ENCODE data around the gene CEP350. TPM values are rescaled to one million over a fixed set of nuclear protein-coding genes. Genes with fewer than 3 reads are reported as not detected.

CEP350 gene
- polyA plus RNA-seq, 3 donors, result 6.7 to 19.8 (median 9.0) TPM

DNA sequence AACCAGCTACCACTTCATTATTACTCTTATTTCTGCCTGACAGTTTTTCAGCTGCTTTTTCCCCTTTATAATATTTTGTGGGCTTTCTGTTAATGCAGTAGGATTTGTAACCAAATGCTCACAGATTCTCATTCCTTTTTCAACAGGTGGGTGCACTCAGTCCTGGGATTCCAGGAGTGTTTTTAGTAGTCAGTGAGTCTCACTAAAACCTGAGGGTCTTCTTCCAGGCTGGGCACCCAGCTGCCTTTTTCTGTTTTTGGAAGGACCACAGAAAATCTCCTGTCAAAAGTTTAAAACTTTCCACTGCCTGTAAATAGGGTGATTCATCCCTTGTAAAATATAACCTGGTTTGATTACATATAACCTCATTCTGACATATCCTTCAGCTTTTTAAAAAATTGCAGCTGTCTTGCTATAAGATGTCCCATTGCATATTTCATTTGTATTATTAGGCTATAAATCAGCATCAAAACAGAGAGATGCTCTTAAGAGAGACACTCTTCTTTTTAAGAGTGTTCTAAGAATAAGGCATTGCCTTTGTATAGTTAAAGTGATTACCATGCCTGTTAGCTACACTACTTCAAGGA lies 16.8 kb upstream of the CEP350 start:
- Histone ChIP-seq H3K9me3 (replicated peaks in 1 of 2; ENCODE audit: control insufficient read depth in 1 of 2, insufficient read depth in 1 of 2, low read length in 2 of 2) (no peaks in the 10 kb centered on the region), H3K9ac (ENCODE audit: insufficient read depth, low read length, poor library complexity, severe bottlenecking) (no peak overlapping the region), H3K4me1 (ENCODE audit: control insufficient read depth in 1 of 2, insufficient read depth in 2 of 2, low read length in 2 of 2) (no peaks in the 10 kb centered on the region), H4K20me1 (ENCODE audit: insufficient read depth, low read length) (no peaks in the 10 kb centered on the region), H3K36me3 (replicated peaks in 1 of 2; ENCODE audit: control insufficient read depth in 1 of 2, insufficient read depth in 2 of 2, low read length in 2 of 2) (no peaks in the 10 kb centered on the region), H3K4me2 (replicated peaks; ENCODE audit: extremely low read depth, low read length, poor library complexity, severe bottlenecking) (no peak overlapping the region), H3K27me3 (ENCODE audit: control insufficient read depth in 2 of 2, insufficient read depth in 2 of 2, low read length in 2 of 2) (no peaks in the 10 kb centered on the region), H3K27ac (ENCODE audit: low read depth in 1 of 2, low read length in 2 of 2) (no peak overlapping the region), H3K4me3 (replicated peaks in 1 of 3; ENCODE audit: low read depth in 2 of 3, low read length in 3 of 3) (no peak overlapping the region), H3K79me2 (ENCODE audit: insufficient read depth, low read length) (no peaks in the 10 kb centered on the region), H2AFZ (ENCODE audit: insufficient read depth, low read depth, low read length, poor library complexity, severe bottlenecking) (no peak overlapping the region)
- H3K4me3 Mint-ChIP-seq, result peak overlapping the region in 1 of 2 donors; percentile 9
- H3K27ac Mint-ChIP-seq, result no peak overlapping the region
- peaks cover 7% of the 10 kb centered on the region for H3K4me1 Mint-ChIP-seq
- no peaks in the 10 kb centered on the region for H3K36me3 Mint-ChIP-seq
- no peak for DNase-seq
- peaks cover 0 to 3% (median 0%) of the 10 kb centered on the region in 7 donors for H3K9me3 Mint-ChIP-seq
- H3K27me3 Mint-ChIP-seq (ENCODE audit: low read depth in 3 of 3), result peaks cover 2 to 3% (median 2%) of the 10 kb centered on the region in 3 donors
- TF ChIP-seq, protein P1, sequence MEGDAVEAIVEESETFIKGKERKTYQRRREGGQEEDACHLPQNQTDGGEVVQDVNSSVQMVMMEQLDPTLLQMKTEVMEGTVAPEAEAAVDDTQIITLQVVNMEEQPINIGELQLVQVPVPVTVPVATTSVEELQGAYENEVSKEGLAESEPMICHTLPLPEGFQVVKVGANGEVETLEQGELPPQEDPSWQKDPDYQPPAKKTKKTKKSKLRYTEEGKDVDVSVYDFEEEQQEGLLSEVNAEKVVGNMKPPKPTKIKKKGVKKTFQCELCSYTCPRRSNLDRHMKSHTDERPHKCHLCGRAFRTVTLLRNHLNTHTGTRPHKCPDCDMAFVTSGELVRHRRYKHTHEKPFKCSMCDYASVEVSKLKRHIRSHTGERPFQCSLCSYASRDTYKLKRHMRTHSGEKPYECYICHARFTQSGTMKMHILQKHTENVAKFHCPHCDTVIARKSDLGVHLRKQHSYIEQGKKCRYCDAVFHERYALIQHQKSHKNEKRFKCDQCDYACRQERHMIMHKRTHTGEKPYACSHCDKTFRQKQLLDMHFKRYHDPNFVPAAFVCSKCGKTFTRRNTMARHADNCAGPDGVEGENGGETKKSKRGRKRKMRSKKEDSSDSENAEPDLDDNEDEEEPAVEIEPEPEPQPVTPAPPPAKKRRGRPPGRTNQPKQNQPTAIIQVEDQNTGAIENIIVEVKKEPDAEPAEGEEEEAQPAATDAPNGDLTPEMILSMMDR (IDR thresholded peaks at IDR 0.05), result no peak
- intact Hi-C loops (cut with micrococcal nuclease), result no loop called here

DNA sequence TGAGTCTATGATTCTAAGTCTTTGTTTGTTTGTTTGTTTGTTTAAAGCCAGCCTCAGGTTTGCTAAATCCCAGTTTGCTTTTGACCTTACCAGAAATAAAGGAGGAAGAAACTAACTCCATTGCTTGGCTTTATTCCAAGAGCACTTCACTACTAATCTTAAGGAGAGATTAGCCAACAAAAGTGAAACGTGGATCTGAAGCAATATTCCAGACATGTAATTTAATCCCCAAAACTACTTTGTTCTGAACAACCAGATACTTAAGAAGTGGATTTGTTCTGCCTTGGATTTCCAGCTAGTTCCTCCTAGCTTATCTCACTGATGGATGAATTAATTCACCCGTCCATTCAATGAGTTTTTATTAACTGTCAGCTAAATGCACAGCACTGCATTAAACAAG lies 15.9 kb upstream of the CEP350 start:
- Histone ChIP-seq H3K36me3 (replicated peaks in 1 of 2; ENCODE audit: control insufficient read depth in 1 of 2, insufficient read depth in 2 of 2, low read length in 2 of 2) (no peaks in the 10 kb centered on the region), H3K27me3 (ENCODE audit: control insufficient read depth in 2 of 2, insufficient read depth in 2 of 2, low read length in 2 of 2) (no peaks in the 10 kb centered on the region), H3K79me2 (ENCODE audit: insufficient read depth, low read length) (no peaks in the 10 kb centered on the region), H3K9me3 (replicated peaks in 1 of 2; ENCODE audit: control insufficient read depth in 1 of 2, insufficient read depth in 1 of 2, low read length in 2 of 2) (no peaks in the 10 kb centered on the region), H3K27ac (ENCODE audit: low read depth in 1 of 2, low read length in 2 of 2) (no peak overlapping the region), H4K20me1 (ENCODE audit: insufficient read depth, low read length) (no peaks in the 10 kb centered on the region), H3K4me1 (ENCODE audit: control insufficient read depth in 1 of 2, insufficient read depth in 2 of 2, low read length in 2 of 2) (no peaks in the 10 kb centered on the region), H3K9ac (ENCODE audit: insufficient read depth, low read length, poor library complexity, severe bottlenecking) (no peak overlapping the region), H2AFZ (ENCODE audit: insufficient read depth, low read depth, low read length, poor library complexity, severe bottlenecking) (no peak overlapping the region), H3K4me2 (replicated peaks; ENCODE audit: extremely low read depth, low read length, poor library complexity, severe bottlenecking) (no peak overlapping the region), H3K4me3 (replicated peaks in 1 of 3; ENCODE audit: low read depth in 2 of 3, low read length in 3 of 3) (no peak overlapping the region)
- TF ChIP-seq, protein P1 (IDR thresholded peaks at IDR 0.05), result no peak
- no peak for DNase-seq
- Mint-ChIP-seq H3K9me3 (peaks cover 0 to 3% (median 0%) of the 10 kb centered on the region in 7 donors), H3K4me1 (peaks cover 7% of the 10 kb centered on the region), H3K27ac (no peak overlapping the region), H3K27me3 (ENCODE audit: low read depth in 3 of 3) (peaks cover 2 to 3% (median 2%) of the 10 kb centered on the region in 3 donors), H3K36me3 (no peaks in the 10 kb centered on the region), H3K4me3 (no peak overlapping the region)
- WGBS (ENCODE audit: insufficient coverage), result no CpG with 5 or more reads among the region's 2 CpGs
- intact Hi-C loops (cut with micrococcal nuclease), result no loop called here

All from CD14-positive monocyte (primary cell).